Neural progenitor cell (in vitro differentiated cells): ENCODE measurements around the gene NT5DC1. TPM values are rescaled to one million over a fixed set of nuclear protein-coding genes. Genes with fewer than 3 reads are reported as not detected.
A peak's percentile ranks its signal among the peaks of the same experiment; 100 is the strongest.

Experiments
- DNase-seq: peaks from one replicate; pipeline ENCODE4 v3.0.0-alpha.2; 2016; ENCODE audit warnings: low spot score
- H2AFZ ChIP-seq: fragments of 200-600 bp; sonication (generic); replicated peaks from 2 replicates; pipeline ENCODE4 v1.6.1; 2016; ENCODE audit warnings: antibody characterized with exemption
- H3F3A ChIP-seq: fragments of 200-600 bp; sonication (generic); 2 replicates; pipeline ENCODE4 v1.6.1; 2016; ENCODE audit warnings: antibody characterized with exemption, low read depth
- H3K27ac ChIP-seq: fragments of 200-600 bp; sonication (generic); 2 replicates; pipeline ENCODE4 v1.5.1; 2016; ENCODE audit warnings: mild to moderate bottlenecking
- H3K27me3 ChIP-seq: fragments of 200-600 bp; sonication (generic); 2 replicates; pipeline ENCODE4 v1.6.1; 2016; ENCODE audit warnings: mild to moderate bottlenecking, moderate library complexity
- H3K36me3 ChIP-seq: fragments of 200-600 bp; sonication (generic); 2 replicates; pipeline ENCODE4 v1.5.1; 2016
- H3K4me1 ChIP-seq: fragments of 200-600 bp; sonication (generic); 2 replicates; pipeline ENCODE4 v1.6.1; 2016; ENCODE audit warnings: mixed run types
- H3K4me2 ChIP-seq: fragments of 200-600 bp; sonication (generic); 2 replicates; pipeline ENCODE4 v1.6.1; 2016
- H3K4me3 ChIP-seq: fragments of 200-600 bp; sonication (generic); 2 replicates; pipeline ENCODE4 v1.5.1; 2016
- H3K79me2 ChIP-seq: fragments of 200-600 bp; sonication (generic); 2 replicates; pipeline ENCODE4 v1.6.1; 2016; ENCODE audit warnings: low read depth
- H3K9ac ChIP-seq: fragments of 200-600 bp; sonication (generic); 2 replicates; pipeline ENCODE4 v1.6.1; 2016
- H3K9me3 ChIP-seq: fragments of 200-600 bp; sonication (generic); 2 replicates; pipeline ENCODE4 v1.5.1; 2016; ENCODE audit warnings: low read depth
- H4K20me1 ChIP-seq: fragments of 200-600 bp; sonication (generic); 2 replicates; pipeline ENCODE4 v1.6.1; 2016; ENCODE audit warnings: low read depth
- H3K27ac Mint-ChIP-seq: 3 replicates; pipeline ENCODE4 v1.8.0; 2021; ENCODE audit warnings: mixed read lengths
- H3K27me3 Mint-ChIP-seq: 2 replicates; pipeline ENCODE4 v1.8.0; 2022; ENCODE audit warnings: low read depth, mild to moderate bottlenecking, inconsistent platforms, moderate library complexity, mixed read lengths; ENCODE audit not compliant: insufficient read depth
- H3K36me3 Mint-ChIP-seq: 3 replicates; pipeline ENCODE4 v1.8.0; 2021; ENCODE audit warnings: mixed read lengths
- H3K4me1 Mint-ChIP-seq: 3 replicates; pipeline ENCODE4 v1.8.0; 2021; ENCODE audit warnings: mixed read lengths
- H3K4me3 Mint-ChIP-seq: 3 replicates; pipeline ENCODE4 v1.8.0; 2021; ENCODE audit warnings: mild to moderate bottlenecking, moderate library complexity, mixed read lengths
- H3K9me3 Mint-ChIP-seq: 3 replicates; pipeline ENCODE4 v1.8.0; 2020; ENCODE audit warnings: mixed read lengths
- CTCF ChIP-seq: fragments of 200-600 bp; sonication (generic); IDR thresholded peaks from 2 replicates; pipeline ENCODE4 v1.5.1; 2017; ENCODE audit warnings: antibody characterized with exemption, mild to moderate bottlenecking
- EZH2 ChIP-seq: fragments of 200-600 bp; sonication (generic); IDR thresholded peaks from 2 replicates; pipeline ENCODE4 v1.6.1; 2017; ENCODE audit warnings: antibody characterized with exemption, mild to moderate bottlenecking, moderate library complexity
- EZH2phosphoT487 ChIP-seq: fragments of 200-600 bp; sonication (generic); IDR thresholded peaks from 2 replicates; pipeline ENCODE4 v1.6.1; 2017; ENCODE audit warnings: antibody characterized with exemption
- total RNA-seq: library from RNA; depleted of rRNA; stranded (reverse); fragments of >200 nt; gene quantifications from 2 replicates; pipeline ENCODE4 v1.2.3, GENCODE V29; 2015; ENCODE audit warnings: low replicate concordance

Gene NT5DC1
- total RNA-seq, 1 donor from 2014 or later = 19.3 TPM

DNA sequence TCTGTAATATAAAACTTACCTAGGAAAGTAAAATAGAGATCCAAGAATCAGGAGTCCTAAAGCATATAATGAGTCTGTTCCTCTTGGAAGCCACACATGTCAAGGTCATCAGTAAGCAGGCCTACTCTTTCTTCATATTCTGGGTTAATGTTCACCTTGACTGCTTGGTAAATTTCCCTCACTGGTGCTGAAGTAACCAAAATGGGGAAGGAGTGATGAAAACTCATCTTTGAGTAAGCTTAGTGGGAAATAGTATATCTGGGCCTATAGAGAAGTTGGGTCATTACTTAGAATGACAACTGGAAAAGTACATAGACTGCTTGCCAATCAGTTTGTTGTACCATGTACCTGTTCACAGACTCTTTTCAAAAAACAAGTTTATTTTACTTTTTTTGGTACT lies 146.6 kb downstream of the NT5DC1 start:
- no peak for TF ChIP-seq EZH2
- TF ChIP-seq EZH2phosphoT487 = no peak
- no peak for TF ChIP-seq CTCF
- H3K27me3 Mint-ChIP-seq = no peaks in the 10 kb centered on the region
- no peak overlapping the region for H3K4me3 Mint-ChIP-seq
- H3K4me1 Mint-ChIP-seq = peaks cover 40% of the 10 kb centered on the region
- Histone ChIP-seq H2AFZ (no peak overlapping the region), H3K27me3 (no peaks in the 10 kb centered on the region), H3K4me2 (no peak overlapping the region), H3K9ac (no peak overlapping the region), H3K9me3 (no peaks in the 10 kb centered on the region), H3F3A (peaks cover 12% of the 10 kb centered on the region), H3K27ac (no peak overlapping the region), H3K36me3 (peaks cover 3% of the 10 kb centered on the region), H3K4me3 (no peak overlapping the region), H3K4me1 (peaks cover 23% of the 10 kb centered on the region), H4K20me1 (peaks cover 13% of the 10 kb centered on the region), H3K79me2 (peaks cover 37% of the 10 kb centered on the region)
- H3K9me3 Mint-ChIP-seq = no peaks in the 10 kb centered on the region
- no peak for DNase-seq
- H3K36me3 Mint-ChIP-seq = peaks cover 18% of the 10 kb centered on the region
- H3K27ac Mint-ChIP-seq = no peak overlapping the region

DNA sequence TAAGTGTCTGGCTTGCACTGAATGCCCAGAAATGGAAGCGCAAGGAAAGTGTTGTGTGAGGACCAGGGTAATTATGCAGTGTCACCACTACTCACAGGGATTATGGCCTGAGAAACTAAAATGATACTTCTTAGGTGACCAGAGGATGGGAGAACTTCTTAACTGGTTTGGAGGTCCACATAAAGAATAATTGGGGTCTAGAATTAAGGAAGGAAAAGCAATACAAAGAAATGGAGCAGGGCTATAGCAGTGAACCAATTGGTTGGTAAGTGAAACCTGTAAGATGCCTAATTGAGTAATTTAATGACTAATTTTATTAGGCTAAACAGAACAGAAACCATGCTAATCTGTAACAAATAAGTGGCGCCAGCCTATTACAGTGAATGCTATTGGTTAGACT lies 147.9 kb downstream of the NT5DC1 start:
- Mint-ChIP-seq H3K36me3 (peaks cover 21% of the 10 kb centered on the region), H3K27me3 (no peaks in the 10 kb centered on the region), H3K4me3 (no peak overlapping the region), H3K4me1 (peaks cover 42% of the 10 kb centered on the region), H3K27ac (no peak overlapping the region), H3K9me3 (no peaks in the 10 kb centered on the region)
- no peaks in the 10 kb centered on the region for H3K9me3 ChIP-seq
- H3K4me1 ChIP-seq = peaks cover 29% of the 10 kb centered on the region
- no peak overlapping the region for H3K4me3 ChIP-seq
- no peak overlapping the region for H3K27ac ChIP-seq
- peaks cover 3% of the 10 kb centered on the region for H3K36me3 ChIP-seq
- no peaks in the 10 kb centered on the region for H3K27me3 ChIP-seq
- no peak for DNase-seq
- peaks cover 9% of the 10 kb centered on the region for H3F3A ChIP-seq
- H3K4me2 ChIP-seq = peak overlapping the region; percentile 91
- H4K20me1 ChIP-seq = peaks cover 13% of the 10 kb centered on the region
- peaks cover 50% of the 10 kb centered on the region for H3K79me2 ChIP-seq
- no peak for TF ChIP-seq EZH2
- H3K9ac ChIP-seq = no peak overlapping the region
- H2AFZ ChIP-seq = no peak overlapping the region

DNA sequence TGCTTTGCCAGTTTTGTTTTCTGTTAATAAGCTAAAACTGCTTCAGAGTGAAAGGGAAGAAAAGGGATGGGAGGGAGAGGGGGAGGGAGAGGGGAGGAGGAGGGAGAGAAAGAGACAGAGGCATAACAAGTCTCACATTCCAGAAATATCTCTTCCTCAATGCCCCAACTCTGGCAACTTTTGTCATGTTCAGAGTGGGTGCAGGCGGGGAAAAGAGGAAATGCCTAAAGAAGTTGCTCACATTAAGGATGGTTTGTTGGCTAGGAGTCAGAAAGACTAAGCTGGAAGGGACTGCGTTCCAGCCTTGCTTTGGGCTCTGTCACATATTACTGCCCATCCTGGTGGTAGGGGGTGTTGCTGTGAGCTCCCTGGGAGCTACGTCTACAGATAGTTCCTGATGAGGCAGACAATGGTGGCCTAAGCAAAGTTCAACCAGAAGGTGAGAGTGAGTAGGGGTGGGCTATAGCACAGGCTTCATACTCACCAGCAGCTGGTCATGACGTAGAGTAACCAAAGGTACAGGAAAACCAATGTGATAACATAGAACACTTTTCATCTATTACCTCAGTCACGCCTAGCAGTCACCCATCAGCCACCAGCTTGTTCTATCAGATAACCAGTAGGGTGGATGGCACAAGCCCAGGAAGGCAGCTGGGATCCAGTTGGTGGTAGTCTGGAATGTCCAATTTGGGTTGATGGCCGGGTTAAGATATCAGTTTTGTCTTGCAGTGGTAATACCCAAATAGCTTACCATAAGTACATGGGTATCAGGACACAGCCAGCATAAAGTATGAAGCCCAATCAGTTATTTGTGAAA lies 151.1 kb downstream of the NT5DC1 start:
- Mint-ChIP-seq H3K27ac (no peak overlapping the region), H3K4me1 (peaks cover 42% of the 10 kb centered on the region), H3K27me3 (no peaks in the 10 kb centered on the region), H3K36me3 (peaks cover 21% of the 10 kb centered on the region), H3K4me3 (no peak overlapping the region), H3K9me3 (no peaks in the 10 kb centered on the region)
- Histone ChIP-seq H2AFZ (no peak overlapping the region), H3K4me2 (peak overlapping the region; percentile 91), H3K9me3 (no peaks in the 10 kb centered on the region), H3K27me3 (no peaks in the 10 kb centered on the region), H4K20me1 (peaks cover 13% of the 10 kb centered on the region), H3K36me3 (no peaks in the 10 kb centered on the region), H3K9ac (no peak overlapping the region), H3K27ac (no peak overlapping the region), H3K4me1 (peaks cover 40% of the 10 kb centered on the region), H3K4me3 (peak overlapping the region; percentile 61), H3K79me2 (peaks cover 62% of the 10 kb centered on the region), H3F3A (peaks cover 12% of the 10 kb centered on the region)
- TF ChIP-seq EZH2 = no peak
- TF ChIP-seq EZH2phosphoT487 = no peak
- TF ChIP-seq CTCF = no peak
- peak; percentile 27 for DNase-seq

DNA sequence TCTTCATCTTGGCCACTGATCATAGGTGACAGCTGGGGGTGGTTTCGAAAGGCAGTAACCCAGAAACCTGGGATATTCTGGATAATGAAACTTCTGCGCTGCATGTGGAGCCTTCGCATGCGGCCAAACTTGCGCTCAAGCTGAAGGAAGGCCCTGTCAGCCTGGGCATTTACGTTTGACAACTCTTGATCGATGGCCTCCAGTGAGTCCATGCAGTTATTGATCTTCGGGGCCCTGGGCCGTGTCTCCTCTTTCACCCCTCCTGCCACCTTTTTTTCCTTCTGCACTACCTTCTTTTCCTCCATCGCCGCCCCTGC lies 152.5 kb downstream of the NT5DC1 start:
- no peaks in the 10 kb centered on the region for H3K9me3 ChIP-seq
- Mint-ChIP-seq H3K27ac (no peak overlapping the region), H3K4me1 (peaks cover 47% of the 10 kb centered on the region), H3K36me3 (peaks cover 25% of the 10 kb centered on the region), H3K4me3 (no peak overlapping the region), H3K27me3 (peaks cover 2% of the 10 kb centered on the region), H3K9me3 (no peaks in the 10 kb centered on the region)
- H3K36me3 ChIP-seq = no peaks in the 10 kb centered on the region
- DNase-seq = no peak
- peak overlapping the region; percentile 61 for H3K4me3 ChIP-seq
- H3K27ac ChIP-seq = no peak overlapping the region
- peaks cover 62% of the 10 kb centered on the region for H3K79me2 ChIP-seq
- peaks cover 15% of the 10 kb centered on the region for H3F3A ChIP-seq
- H2AFZ ChIP-seq = peak overlapping the region; percentile 66
- H3K9ac ChIP-seq = peak overlapping the region; percentile 75
- TF ChIP-seq EZH2phosphoT487 (no peak), CTCF (no peak), EZH2 (no peak)
- peaks cover 40% of the 10 kb centered on the region for H3K4me1 ChIP-seq
- H3K4me2 ChIP-seq = peak overlapping the region; percentile 91
- H4K20me1 ChIP-seq = peaks cover 13% of the 10 kb centered on the region
- H3K27me3 ChIP-seq = no peaks in the 10 kb centered on the region
